Panc1 (cell line): Measurements from ENCODE around the gene STX1A. TPM values are rescaled to one million over a fixed set of nuclear protein-coding genes. Genes with fewer than 3 reads are reported as not detected.
A peak's percentile ranks its signal among the peaks of the same experiment; 100 is the strongest.

Experiments used
- ATAC-seq: fragments of 200-7000 bp; cut with Tn5 transposase; 2 replicates; pipeline ENCODE4 v1.9.1; 2020; ENCODE audit warnings: mild to moderate bottlenecking, moderate library complexity
- BruUV-seq: library from RNA; stranded (reverse); fragments of 400-500 nt; replicated peaks from 2 replicates; lab custom pipeline; 2021; lab: Mats Ljungman, UMichigan
- CTCF ChIA-PET: fragments of 300-600 bp; sonication (Branson Sonifier 250); formaldehyde crosslinking; loops from one replicate; lab custom pipeline; 2022; ENCODE audit warnings: antibody characterized with exemption; lab: Charles Lee
- POLR2A ChIA-PET: fragments of 300-600 bp; sonication (Branson Sonifier 250); formaldehyde crosslinking; loops from one replicate; lab custom pipeline; 2022; ENCODE audit warnings: antibody characterized with exemption; lab: Charles Lee
- DNase-seq: peaks from one replicate; pipeline ENCODE4 v3.0.0-alpha.2; 2010; ENCODE audit warnings: low read depth, low spot score
- H3K27ac ChIP-seq: 2 replicates; pipeline ENCODE4 v1.5.1; 2011; ENCODE audit warnings: mild to moderate bottlenecking, low read length, inconsistent platforms
- H3K27me3 ChIP-seq: fragments of 200-500 bp; sonication (Bioruptor generic); 2 replicates; pipeline ENCODE4 v1.6.0; 2014; ENCODE audit warnings: low read length, inconsistent platforms; ENCODE audit not compliant: control insufficient read depth, insufficient read depth
- H3K36me3 ChIP-seq: fragments of 200-500 bp; sonication (Bioruptor generic); 2 replicates; pipeline ENCODE4 v1.5.1; 2014; ENCODE audit warnings: inconsistent platforms, mild to moderate bottlenecking, low read length, moderate library complexity; ENCODE audit not compliant: control insufficient read depth, insufficient read depth
- H3K4me1 ChIP-seq: 2 replicates; pipeline ENCODE4 v1.5.1; 2011; ENCODE audit warnings: inconsistent platforms, mild to moderate bottlenecking, low read length, moderate library complexity; ENCODE audit not compliant: control insufficient read depth, insufficient read depth
- H3K4me3 ChIP-seq, 2 experiments: 2 replicates each; pipeline ENCODE4 v1.5.1; 2011 to 2012; ENCODE audit warnings: low read depth in 2 of 2, low read length in 2 of 2, mild to moderate bottlenecking in 2 of 2, inconsistent platforms in 1 of 2, moderate library complexity in 1 of 2
- H3K9me3 ChIP-seq: fragments of 200-500 bp; sonication (Bioruptor generic); 2 replicates; pipeline ENCODE4 v1.5.1; 2014; ENCODE audit warnings: low read depth, mild to moderate bottlenecking, inconsistent platforms, low read length, moderate library complexity; ENCODE audit not compliant: control insufficient read depth, insufficient read depth
- CTCF ChIP-seq: fragments of 450-650 bp; IDR thresholded peaks from 2 replicates; pipeline ENCODE4 v1.5.1; 2017; ENCODE audit warnings: mild to moderate bottlenecking
- POLR2AphosphoS5 ChIP-seq: IDR thresholded peaks from 2 replicates; pipeline ENCODE4 v1.6.1; 2012; ENCODE audit warnings: mild to moderate bottlenecking, low read depth, low read length, moderate library complexity
- REST ChIP-seq, 2 experiments: IDR thresholded peaks; 2 replicates each; pipeline ENCODE4 v1.6.1; 2011 to 2012; ENCODE audit warnings: low read depth in 2 of 2, control low read depth in 1 of 2, low read length in 1 of 2, mild to moderate bottlenecking in 1 of 2, moderate library complexity in 1 of 2; ENCODE audit not compliant: insufficient read depth in 1 of 2
- SIN3A ChIP-seq: IDR thresholded peaks from 2 replicates; pipeline ENCODE4 v1.6.1; 2012; ENCODE audit warnings: low read depth, mild to moderate bottlenecking, low read length, moderate library complexity, borderline replicate concordance; ENCODE audit not compliant: insufficient read depth
- TCF7L2 ChIP-seq: IDR thresholded peaks from 2 replicates; pipeline ENCODE4 v1.6.1; 2011; ENCODE audit warnings: mild to moderate bottlenecking, low read depth, low read length, inconsistent platforms
- in situ Hi-C: cut with HindIII; loops from 2 replicates; pipeline ENCODE4 v1.10.0; 2016; ENCODE audit warnings: low sequenced_read_pairs, low pct_unique_long_range_greater_than_20kb
- intact Hi-C: fragments of 100-400 bp; cut with micrococcal nuclease; formaldehyde crosslinking; loops from one replicate; pipeline ENCODE4 v1.10.0; 2022; ENCODE audit not compliant: unreplicated experiment
- total RNA-seq: library from RNA; stranded (reverse); gene quantifications from one replicate; pipeline ENCODE4 v1.2.1, GENCODE V29; 2021; ENCODE audit not compliant: unreplicated experiment

STX1A gene
- total RNA-seq, 1 experiment from 2014 or later = 80.9 TPM

- Histone ChIP-seq H3K4me3 (no peak overlapping the region), H3K4me1 (peaks cover 14% of the 10 kb centered on the region), H3K36me3 (no peaks in the 10 kb centered on the region), H3K27me3 (no peaks in the 10 kb centered on the region), H3K9me3 (no peaks in the 10 kb centered on the region), H3K27ac (no peak overlapping the region)
- CTCF ChIA-PET = interaction anchor here (0.8 to 1.5 kb wide), 5 partner anchors 9 to 113 kb away, joined by 4 to 11 read pairs (median 8); no protein-coding TSS in a partner anchor
- intact Hi-C loops (loop anchor here (5.0 kb wide), 1 partner anchor 119 kb away; no protein-coding TSS in a partner anchor), in situ Hi-C loops (no loop called here)
- DNase-seq (no peak), ATAC-seq (peak; percentile 46)
- no TSS peak for BruUV-seq
- TF ChIP-seq SIN3A (no peak), REST (IDR thresholded peaks at IDR 0.05; ENCODE audit: insufficient read depth in 1 of 2, low read depth in 2 of 2, low read length in 1 of 2) (no peak), POLR2AphosphoS5 (no peak), TCF7L2 (no peak), CTCF (no peak; the same call in none of the 2 replicates)
- POLR2A ChIA-PET = interaction anchor here (0.5 kb wide), 1 partner anchor 220 kb away, joined by 3 read pairs; no protein-coding TSS in a partner anchor
Measured at GRCh38 chr7:73726083-73726466, 6.6 kb upstream of the STX1A start.

GRCh38 chr7:73723813-73724212 lies 4.3 kb upstream of the STX1A start:
- ChIA-PET CTCF (interaction anchor here (0.7 kb wide), 1 partner anchor 11 kb away, joined by 4 read pairs; no protein-coding TSS in a partner anchor), POLR2A (no interaction called here)
- no peak for DNase-seq
- TF ChIP-seq SIN3A = no peak
- no peak for TF ChIP-seq POLR2AphosphoS5
- no peak for TF ChIP-seq TCF7L2
- TF ChIP-seq REST (IDR thresholded peaks at IDR 0.05; ENCODE audit: insufficient read depth in 1 of 2, low read depth in 2 of 2, low read length in 1 of 2) = no peak
- TF ChIP-seq CTCF = no peak
- H3K27ac ChIP-seq = no peak overlapping the region
- BruUV-seq = no TSS peak
- in situ Hi-C loops = no loop called here
- H3K4me3 ChIP-seq = no peak overlapping the region
- no peak for ATAC-seq
- peaks cover 25% of the 10 kb centered on the region for H3K4me1 ChIP-seq
- intact Hi-C loops = no loop called here
- no peaks in the 10 kb centered on the region for H3K27me3 ChIP-seq
- no peaks in the 10 kb centered on the region for H3K36me3 ChIP-seq
- no peaks in the 10 kb centered on the region for H3K9me3 ChIP-seq
